ENCODE data around the gene LHFPL6.

The LHFPL6 gene

GRCh38 chr13:39457274-39457673, 145.7 kb downstream of the LHFPL6 start:
- DNase-seq, result no peak

- no peak for DNase-seq
Measured at GRCh38 chr13:39455521-39456175, 147.3 kb downstream of the LHFPL6 start.

GRCh38 chr13:39452834-39453233, 150.2 kb downstream of the LHFPL6 start:
- no peak for DNase-seq

- DNase-seq, result no peak
Measured at GRCh38 chr13:39452417-39452816, 150.6 kb downstream of the LHFPL6 start.

GRCh38 chr13:39451860-39452301, 151.1 kb downstream of the LHFPL6 start:
- DNase-seq, result no peak

GRCh38 chr13:39451301-39451700, 151.7 kb downstream of the LHFPL6 start:
- DNase-seq, result no peak

- DNase-seq, result no peak
Measured at GRCh38 chr13:39450176-39450575, 152.8 kb downstream of the LHFPL6 start.

- DNase-seq, result no peak
Measured at GRCh38 chr13:39448834-39449233, 154.2 kb downstream of the LHFPL6 start.

- no peak for DNase-seq
Measured at GRCh38 chr13:39446865-39447264, 156.1 kb downstream of the LHFPL6 start.

- DNase-seq, result no peak
Measured at GRCh38 chr13:39444866-39445265, 158.1 kb downstream of the LHFPL6 start.

GRCh38 chr13:39433651-39434050, 169.3 kb downstream of the LHFPL6 start:
- no peak for DNase-seq

- DNase-seq, result no peak
Measured at GRCh38 chr13:39432196-39432595, 170.8 kb downstream of the LHFPL6 start.

GRCh38 chr13:39422845-39423565, 180.0 kb downstream of the LHFPL6 start:
- DNase-seq, result no peak

- DNase-seq, result no peak
Measured at GRCh38 chr13:39419876-39420275, 183.1 kb downstream of the LHFPL6 start.

- no peak for DNase-seq
Measured at GRCh38 chr13:39419068-39419467, 183.9 kb downstream of the LHFPL6 start.

- no peak for DNase-seq
Measured at GRCh38 chr13:39418424-39418823, 184.6 kb downstream of the LHFPL6 start.

- DNase-seq, result no peak
Measured at GRCh38 chr13:39417643-39418042, 185.3 kb downstream of the LHFPL6 start.

- no peak for DNase-seq
Measured at GRCh38 chr13:39417131-39417530, 185.9 kb downstream of the LHFPL6 start.

GRCh38 chr13:39415008-39415802, 187.8 kb downstream of the LHFPL6 start:
- no peak for DNase-seq

GRCh38 chr13:39414339-39414738, 188.7 kb downstream of the LHFPL6 start:
- DNase-seq, result no peak

- DNase-seq, result no peak
Measured at GRCh38 chr13:39411511-39411910, 191.5 kb downstream of the LHFPL6 start.

GRCh38 chr13:39410964-39411363, 192.0 kb downstream of the LHFPL6 start:
- DNase-seq, result no peak

- DNase-seq, result no peak
Measured at GRCh38 chr13:39410096-39410901, 192.7 kb downstream of the LHFPL6 start.

Data from activated CD4-positive, alpha-beta T cell treated with anti-CD3 and anti-CD28 coated beads, Interleukin-10, Interleukin-2, amounts not matched to agents 100 ng/mL and 50 ng/mL, durations not matched to agents 16 hours and 8 hours (primary cell).